ENCODE measurements around the gene C8A. TPM values are rescaled to one million over a fixed set of nuclear protein-coding genes. Genes with fewer than 3 reads are reported as not detected.

Gene C8A
- polyA plus RNA-seq, 1 experiment = not detected

GRCh38 chr1:56872597-56872996, 18.0 kb downstream of the C8A start:
- no peaks in the 10 kb centered on the region for H3K27me3 ChIP-seq (ENCODE audit: control insufficient read depth, insufficient read depth, low read length)
- CTCF ChIA-PET = interaction anchor here (0.7 to 1.1 kb wide), 2 partner anchors 41 kb away, joined by 3 to 4 read pairs; no protein-coding TSS in a partner anchor
- H3K27ac ChIP-seq (ENCODE audit: low read depth, low read length) = no peak overlapping the region
- DNase-seq (ENCODE audit: low read depth, low spot score) = no peak
- no peaks in the 10 kb centered on the region for H3K9me3 ChIP-seq (ENCODE audit: control insufficient read depth, insufficient read depth, low read length)
- no peak overlapping the region for H3K4me3 ChIP-seq (ENCODE audit: low read depth, low read length)
- POLR2A ChIA-PET = no interaction called here
- TF ChIP-seq CTCF (IDR thresholded peaks at IDR 0.05; ENCODE audit: low read depth, low read length) = no peak

- Histone ChIP-seq H3K9me3 (ENCODE audit: control insufficient read depth, insufficient read depth, low read length) (no peaks in the 10 kb centered on the region), H3K4me3 (ENCODE audit: low read depth, low read length) (no peak overlapping the region), H3K27me3 (ENCODE audit: control insufficient read depth, insufficient read depth, low read length) (no peaks in the 10 kb centered on the region), H3K27ac (ENCODE audit: low read depth, low read length) (no peak overlapping the region)
- ChIA-PET POLR2A (no interaction called here), CTCF (interaction anchor here (0.6 to 1.1 kb wide), 2 partner anchors 42 to 57 kb away, joined by 3 to 4 read pairs; no protein-coding TSS in a partner anchor)
- no peak for TF ChIP-seq CTCF (IDR thresholded peaks at IDR 0.05; ENCODE audit: low read depth, low read length)
- DNase-seq (ENCODE audit: low read depth, low spot score) = no peak
These were observed 18.6 kb downstream of the C8A start for GRCh38 chr1:56873213-56873612.

- Histone ChIP-seq H3K27me3 (ENCODE audit: control insufficient read depth, insufficient read depth, low read length) (no peaks in the 10 kb centered on the region), H3K4me3 (ENCODE audit: low read depth, low read length) (no peak overlapping the region), H3K27ac (ENCODE audit: low read depth, low read length) (no peak overlapping the region), H3K9me3 (ENCODE audit: control insufficient read depth, insufficient read depth, low read length) (no peaks in the 10 kb centered on the region)
- DNase-seq (ENCODE audit: low read depth, low spot score) = no peak
- CTCF ChIA-PET = no interaction called here
- POLR2A ChIA-PET = no interaction called here
- no peak for TF ChIP-seq CTCF (IDR thresholded peaks at IDR 0.05; ENCODE audit: low read depth, low read length)
These were observed 20.1 kb downstream of the C8A start for GRCh38 chr1:56874689-56875088.

- ChIA-PET POLR2A (no interaction called here), CTCF (no interaction called here)
- Histone ChIP-seq H3K9me3 (ENCODE audit: control insufficient read depth, insufficient read depth, low read length) (no peaks in the 10 kb centered on the region), H3K4me3 (ENCODE audit: low read depth, low read length) (no peak overlapping the region), H3K27me3 (ENCODE audit: control insufficient read depth, insufficient read depth, low read length) (no peaks in the 10 kb centered on the region), H3K27ac (ENCODE audit: low read depth, low read length) (no peak overlapping the region)
- DNase-seq (ENCODE audit: low read depth, low spot score) = no peak
- no peak for TF ChIP-seq CTCF (IDR thresholded peaks at IDR 0.05; ENCODE audit: low read depth, low read length)
These were observed 23.4 kb downstream of the C8A start for GRCh38 chr1:56877973-56878372.

- H3K9me3 ChIP-seq (ENCODE audit: control insufficient read depth, insufficient read depth, low read length) = no peaks in the 10 kb centered on the region
- DNase-seq (ENCODE audit: low read depth, low spot score) = no peak
- no peak overlapping the region for H3K4me3 ChIP-seq (ENCODE audit: low read depth, low read length)
- ChIA-PET POLR2A (no interaction called here), CTCF (interaction anchor here (1.3 kb wide), 1 partner anchor 49 kb away, joined by 5 read pairs; no protein-coding TSS in a partner anchor)
- no peaks in the 10 kb centered on the region for H3K27me3 ChIP-seq (ENCODE audit: control insufficient read depth, insufficient read depth, low read length)
- no peak for TF ChIP-seq CTCF (IDR thresholded peaks at IDR 0.05; ENCODE audit: low read depth, low read length)
- H3K27ac ChIP-seq (ENCODE audit: low read depth, low read length) = no peak overlapping the region
These were observed 26.2 kb downstream of the C8A start for GRCh38 chr1:56880774-56881173.
